ENCODE results near the gene CRADD.

The CRADD gene

GRCh38 chr12:93684716-93685115, 7.5 kb downstream of the CRADD start:
- TF ChIP-seq POLR2AphosphoS5 (IDR thresholded peaks at IDR 0.05; ENCODE audit: low read depth) (no peak), GABPA (IDR thresholded peaks at IDR 0.05; ENCODE audit: low read depth) (no peak), REST (IDR thresholded peaks at IDR 0.05; ENCODE audit: insufficient replicate concordance, low read depth) (no peak), CTCF (IDR thresholded peaks at IDR 0.05; ENCODE audit: insufficient read depth, low read length) (no peak)
- Histone ChIP-seq H3K4me3 (replicated peaks; ENCODE audit: insufficient read depth, low read length) (no peak overlapping the region), H3K27me3 (ENCODE audit: insufficient read depth, poor library complexity, severe bottlenecking) (no peaks in the 10 kb centered on the region), H3K27ac (replicated peaks) (no peak overlapping the region)
- DNase-seq (ENCODE audit: low read depth in 1 of 2, low spot score in 1 of 2), result no peak

GRCh38 chr12:93686572-93687356, 9.6 kb downstream of the CRADD start:
- TF ChIP-seq CTCF (IDR thresholded peaks at IDR 0.05; ENCODE audit: insufficient read depth, low read length) (no peak), REST (IDR thresholded peaks at IDR 0.05; ENCODE audit: insufficient replicate concordance, low read depth) (no peak), SPI1 (IDR thresholded peaks at IDR 0.05; ENCODE audit: borderline replicate concordance, low read depth) (no peak), GABPA (IDR thresholded peaks at IDR 0.05; ENCODE audit: low read depth) (no peak), POLR2AphosphoS5 (IDR thresholded peaks at IDR 0.05; ENCODE audit: low read depth) (no peak)
- Histone ChIP-seq H3K27me3 (ENCODE audit: insufficient read depth, poor library complexity, severe bottlenecking) (no peaks in the 10 kb centered on the region), H3K27ac (replicated peaks) (no peak overlapping the region), H3K4me3 (replicated peaks; ENCODE audit: insufficient read depth, low read length) (no peak overlapping the region)
- DNase-seq (ENCODE audit: low read depth in 1 of 2, low spot score in 1 of 2), result no peak

DNA sequence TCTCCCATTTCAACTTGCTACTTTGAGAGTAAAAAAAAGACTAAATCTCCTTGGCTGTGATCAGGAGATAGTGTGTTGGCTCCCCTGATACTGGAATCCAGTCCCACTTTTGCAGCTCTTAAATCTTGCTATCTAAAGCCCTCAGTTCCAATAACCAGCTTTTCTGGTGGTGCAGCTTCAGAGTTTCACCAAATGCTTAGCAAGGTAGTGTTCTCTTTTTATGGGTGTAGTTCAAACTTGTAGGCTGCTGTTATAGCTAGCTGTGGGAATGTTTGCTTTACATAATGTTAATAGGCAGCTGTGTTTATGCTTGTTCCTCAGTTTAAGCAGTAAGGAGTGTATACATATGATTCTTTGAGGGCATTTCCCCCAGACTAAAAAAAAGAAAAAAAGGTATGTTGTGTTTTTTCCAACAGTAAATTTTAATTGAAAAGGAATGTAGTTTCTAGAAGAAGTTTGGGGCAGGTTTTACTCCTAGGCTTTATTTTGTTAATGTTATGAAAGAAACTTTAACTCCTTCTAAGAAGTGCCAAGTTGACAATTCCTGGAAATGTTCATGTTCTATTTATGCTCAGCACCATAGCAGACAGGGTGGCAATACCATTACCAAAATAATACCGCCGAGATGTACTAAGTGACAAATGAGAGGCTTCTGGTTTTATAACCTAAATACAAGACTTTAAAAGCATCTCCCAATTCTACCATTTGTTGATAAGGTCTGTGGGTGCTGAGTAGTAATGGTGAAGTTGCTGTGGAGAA, 12.1 kb downstream of the CRADD start:
- H3K27me3 ChIP-seq (ENCODE audit: insufficient read depth, poor library complexity, severe bottlenecking), result no peaks in the 10 kb centered on the region
- DNase-seq (ENCODE audit: low read depth in 1 of 2, low spot score in 1 of 2), result no peak
- H3K4me3 ChIP-seq (replicated peaks; ENCODE audit: insufficient read depth, low read length), result no peak overlapping the region
- no peak overlapping the region for H3K27ac ChIP-seq (replicated peaks)
- TF ChIP-seq SPI1 (IDR thresholded peaks at IDR 0.05; ENCODE audit: borderline replicate concordance, low read depth), result no peak
- no peak for TF ChIP-seq CTCF (IDR thresholded peaks at IDR 0.05; ENCODE audit: insufficient read depth, low read length)
- TF ChIP-seq REST (IDR thresholded peaks at IDR 0.05; ENCODE audit: insufficient replicate concordance, low read depth), result no peak
- TF ChIP-seq GABPA (IDR thresholded peaks at IDR 0.05; ENCODE audit: low read depth), result no peak
- no peak for TF ChIP-seq POLR2AphosphoS5 (IDR thresholded peaks at IDR 0.05; ENCODE audit: low read depth)
